Endothelial cell (in vitro differentiated cells): ENCODE results near the gene NEDD9. TPM values are rescaled to one million over a fixed set of nuclear protein-coding genes. Genes with fewer than 3 reads are reported as not detected.

Experiments
- DNase-seq: peaks from one replicate; pipeline ENCODE4 v3.0.0; 2021; ENCODE audit warnings: low spot score
- H3K27ac Mint-ChIP-seq: one replicate; pipeline ENCODE4 v1.8.0; 2021; ENCODE audit warnings: mixed read lengths, inconsistent platforms; ENCODE audit not compliant: unreplicated experiment
- H3K27me3 Mint-ChIP-seq: one replicate; pipeline ENCODE4 v1.8.0; 2021; ENCODE audit warnings: mild to moderate bottlenecking, moderate library complexity, mixed read lengths, inconsistent platforms; ENCODE audit not compliant: unreplicated experiment
- H3K36me3 Mint-ChIP-seq: one replicate; pipeline ENCODE4 v1.8.0; 2021; ENCODE audit warnings: mild to moderate bottlenecking, low read depth, mixed read lengths, inconsistent platforms; ENCODE audit not compliant: unreplicated experiment
- H3K4me1 Mint-ChIP-seq: one replicate; pipeline ENCODE4 v1.8.0; 2021; ENCODE audit warnings: mild to moderate bottlenecking, mixed read lengths, inconsistent platforms; ENCODE audit not compliant: unreplicated experiment
- H3K4me3 Mint-ChIP-seq: one replicate; pipeline ENCODE4 v1.8.0; 2021; ENCODE audit warnings: mild to moderate bottlenecking, mixed read lengths, inconsistent platforms; ENCODE audit not compliant: unreplicated experiment
- H3K9me3 Mint-ChIP-seq: one replicate; pipeline ENCODE4 v1.8.0; 2021; ENCODE audit warnings: mixed read lengths, inconsistent platforms; ENCODE audit not compliant: unreplicated experiment
- CTCF ChIP-seq: fragments of 200-600 bp; sonication (generic); IDR thresholded peaks from one replicate; pipeline ENCODE4 v1.5.0; 2021; ENCODE audit warnings: antibody characterized with exemption; ENCODE audit not compliant: unreplicated experiment
- total RNA-seq: library from RNA; stranded (reverse); fragmentation: NEBNext Ultra II Directional; extraction: Animal tissue kit (Norgen Biotek cat#: 25700); gene quantifications from one replicate; pipeline ENCODE4 v1.2.1, GENCODE V29; 2021; ENCODE audit not compliant: unreplicated experiment

NEDD9 gene
- total RNA-seq, 1 donor from 2014 or later: 3.2 TPM

GRCh38 chr6:11266926-11267325, 34.5 kb upstream of the NEDD9 start:
- Mint-ChIP-seq H3K27ac (no peak overlapping the region), H3K36me3 (no peaks in the 10 kb centered on the region), H3K4me3 (no peak overlapping the region), H3K4me1 (peaks cover 3% of the 10 kb centered on the region), H3K9me3 (no peaks in the 10 kb centered on the region), H3K27me3 (peaks cover 2% of the 10 kb centered on the region)
- TF ChIP-seq CTCF: no peak
- DNase-seq: no peak

GRCh38 chr6:11265932-11266331, 33.5 kb upstream of the NEDD9 start:
- Mint-ChIP-seq H3K9me3 (no peaks in the 10 kb centered on the region), H3K27me3 (peaks cover 2% of the 10 kb centered on the region), H3K4me1 (no peaks in the 10 kb centered on the region), H3K27ac (no peak overlapping the region), H3K36me3 (no peaks in the 10 kb centered on the region), H3K4me3 (no peak overlapping the region)
- TF ChIP-seq CTCF: no peak
- no peak for DNase-seq

- Mint-ChIP-seq H3K27me3 (no peaks in the 10 kb centered on the region), H3K4me1 (no peaks in the 10 kb centered on the region), H3K4me3 (no peak overlapping the region), H3K9me3 (no peaks in the 10 kb centered on the region), H3K27ac (no peak overlapping the region), H3K36me3 (no peaks in the 10 kb centered on the region)
- TF ChIP-seq CTCF: no peak
- no peak for DNase-seq
These were observed 31.6 kb upstream of the NEDD9 start for GRCh38 chr6:11264100-11264499.

- Mint-ChIP-seq H3K27me3 (no peaks in the 10 kb centered on the region), H3K36me3 (no peaks in the 10 kb centered on the region), H3K4me3 (no peak overlapping the region)
These were observed 30.9 kb upstream of the NEDD9 start for GRCh38 chr6:11263291-11263775.

GRCh38 chr6:11262242-11262641, 29.8 kb upstream of the NEDD9 start:
- no peaks in the 10 kb centered on the region for H3K27me3 Mint-ChIP-seq
- no peaks in the 10 kb centered on the region for H3K36me3 Mint-ChIP-seq
- no peaks in the 10 kb centered on the region for H3K9me3 Mint-ChIP-seq
- H3K27ac Mint-ChIP-seq: no peak overlapping the region
- H3K4me3 Mint-ChIP-seq: no peak overlapping the region
- no peaks in the 10 kb centered on the region for H3K4me1 Mint-ChIP-seq
- DNase-seq: no peak
- no peak for TF ChIP-seq CTCF

More at GRCh38 chr6:11263291-11263775, 30.9 kb upstream of the NEDD9 start:
- Mint-ChIP-seq H3K9me3 (no peaks in the 10 kb centered on the region), H3K27ac (no peak overlapping the region), H3K4me1 (no peaks in the 10 kb centered on the region)
- DNase-seq: no peak
- no peak for TF ChIP-seq CTCF
